ENCODE measurements around the gene FMNL2. TPM values are rescaled to one million over a fixed set of nuclear protein-coding genes. Genes with fewer than 3 reads are reported as not detected.

Gene FMNL2
- total RNA-seq, 1 experiment from 2014 or later = 33.6 TPM

DNA sequence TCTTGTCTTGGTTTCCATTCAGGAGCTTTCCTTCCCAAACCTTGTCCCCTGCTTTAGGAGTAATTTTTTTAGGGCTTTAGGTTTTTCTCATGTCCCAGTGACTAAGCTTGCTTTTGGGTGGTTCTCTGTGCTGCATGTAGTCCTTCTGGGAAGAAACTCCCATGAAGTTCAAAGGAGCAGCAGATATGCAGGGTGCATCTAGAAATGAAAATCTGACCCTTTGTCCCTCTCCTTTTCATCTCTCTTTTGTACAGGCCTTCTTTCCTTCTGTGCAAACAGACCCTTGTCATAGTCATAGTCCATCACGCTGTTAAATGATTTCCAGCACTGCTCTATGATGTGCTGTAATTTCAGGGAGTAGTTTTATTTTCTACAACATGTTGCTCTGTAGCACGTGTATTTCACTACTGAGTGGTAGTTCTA is 20.4 kb downstream of the FMNL2 start:
- no peak for DNase-seq

More for the DNA sequence above, 20.4 kb downstream of the FMNL2 start:
- H2AFZ ChIP-seq (ENCODE audit: low read length) = no peak overlapping the region
- no CpG with 5 or more reads among the region's 2 CpGs for WGBS (ENCODE audit: extremely low coverage, insufficient read length, low lambda C conversion rate)
- H3K27ac ChIP-seq (ENCODE audit: insufficient read length, low read depth, low read length) = no peak overlapping the region
- no peak overlapping the region for H3K23ac ChIP-seq (ENCODE audit: insufficient read length, low read depth, low read length)
- no peak overlapping the region for H3K18ac ChIP-seq (ENCODE audit: insufficient read length, low read depth, low read length)
- H2BK15ac ChIP-seq (ENCODE audit: low read depth, low read length) = no peak overlapping the region
- TF ChIP-seq, protein P1, sequence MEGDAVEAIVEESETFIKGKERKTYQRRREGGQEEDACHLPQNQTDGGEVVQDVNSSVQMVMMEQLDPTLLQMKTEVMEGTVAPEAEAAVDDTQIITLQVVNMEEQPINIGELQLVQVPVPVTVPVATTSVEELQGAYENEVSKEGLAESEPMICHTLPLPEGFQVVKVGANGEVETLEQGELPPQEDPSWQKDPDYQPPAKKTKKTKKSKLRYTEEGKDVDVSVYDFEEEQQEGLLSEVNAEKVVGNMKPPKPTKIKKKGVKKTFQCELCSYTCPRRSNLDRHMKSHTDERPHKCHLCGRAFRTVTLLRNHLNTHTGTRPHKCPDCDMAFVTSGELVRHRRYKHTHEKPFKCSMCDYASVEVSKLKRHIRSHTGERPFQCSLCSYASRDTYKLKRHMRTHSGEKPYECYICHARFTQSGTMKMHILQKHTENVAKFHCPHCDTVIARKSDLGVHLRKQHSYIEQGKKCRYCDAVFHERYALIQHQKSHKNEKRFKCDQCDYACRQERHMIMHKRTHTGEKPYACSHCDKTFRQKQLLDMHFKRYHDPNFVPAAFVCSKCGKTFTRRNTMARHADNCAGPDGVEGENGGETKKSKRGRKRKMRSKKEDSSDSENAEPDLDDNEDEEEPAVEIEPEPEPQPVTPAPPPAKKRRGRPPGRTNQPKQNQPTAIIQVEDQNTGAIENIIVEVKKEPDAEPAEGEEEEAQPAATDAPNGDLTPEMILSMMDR (conservative IDR thresholded peaks at IDR 0.05) = no peak
- peaks cover 5% of the 10 kb centered on the region for H3K79me1 ChIP-seq (ENCODE audit: insufficient read depth, low read depth, low read length, poor library complexity, severe bottlenecking)
- H3K23me2 ChIP-seq (ENCODE audit: insufficient read length, low read depth, low read length, poor library complexity, severe bottlenecking) = no peaks in the 10 kb centered on the region
- Mint-ChIP-seq H3K27me3 (ENCODE audit: low read depth) (peaks cover 1% of the 10 kb centered on the region; the same call in 1 of the 2 replicates), H3K4me1 (no peaks in the 10 kb centered on the region), H3K9me3 (peaks cover 0 to 2% of the 10 kb centered on the region in 2 experiments; a peak in 2 of 5 replicates), H3K4me3 (no peak overlapping the region), H3K27ac (0 out of 7 replicates have a peak overlapping the region, but pooled peaks of 2 of the 3 experiments have one; percentile 11 to 60), H3K36me3 (ENCODE audit: insufficient read depth in 1 of 3, low read depth in 3 of 3) (peaks cover 4 to 10% (median 8%) of the 10 kb centered on the region in 3 experiments; a peak in 5 of 7 replicates)
- no peak overlapping the region for H3K9ac ChIP-seq (ENCODE audit: extremely low read depth, insufficient read length, low read length)
- H4K20me1 ChIP-seq (ENCODE audit: control insufficient read depth, insufficient read depth, insufficient read length) = no peaks in the 10 kb centered on the region
- no peak overlapping the region for H2BK12ac ChIP-seq (ENCODE audit: insufficient read length, low read depth, low read length)
- no peak overlapping the region for H2BK5ac ChIP-seq (ENCODE audit: insufficient read length, low read length)
- no peaks in the 10 kb centered on the region for H3K27me3 ChIP-seq (ENCODE audit: insufficient read depth, low read length)
- no peaks in the 10 kb centered on the region for H3K4me1 ChIP-seq (ENCODE audit: insufficient read depth, low read length)
- H2AK5ac ChIP-seq (ENCODE audit: insufficient read length, low read length) = no peak overlapping the region
- no peaks in the 10 kb centered on the region for H3K9me3 ChIP-seq (ENCODE audit: control insufficient read depth, low read depth, low read length)
- no peaks in the 10 kb centered on the region; the same call in 1 of the 2 replicates for H3K79me2 ChIP-seq (ENCODE audit: insufficient read depth, low read length)
- no peak overlapping the region for H4K91ac ChIP-seq (ENCODE audit: insufficient read length, low read depth, low read length)
- H3T11ph ChIP-seq (ENCODE audit: low read length) = no peak overlapping the region
- no peak overlapping the region for H3K4me2 ChIP-seq (ENCODE audit: insufficient read depth, insufficient read length, low read length)
- H2BK20ac ChIP-seq (ENCODE audit: low read depth, low read length, poor library complexity, severe bottlenecking) = no peak overlapping the region
- no peak overlapping the region for H4K8ac ChIP-seq (replicated peaks; ENCODE audit: insufficient read length, low read depth, low read length)
- H3K14ac ChIP-seq (ENCODE audit: insufficient read depth, low read length) = no peak overlapping the region
- H4K5ac ChIP-seq (ENCODE audit: insufficient read length, low read depth, low read length) = no peak overlapping the region
- no peak overlapping the region for H2BK120ac ChIP-seq (ENCODE audit: low read depth, low read length, poor library complexity, severe bottlenecking)
- H3K56ac ChIP-seq (ENCODE audit: insufficient read length, low read depth, low read length) = no peak overlapping the region
- H3K4ac ChIP-seq (ENCODE audit: low read depth, low read length) = no peak overlapping the region

Measured in H9 (cell line).